Stimulated activated CD4-positive, alpha-beta T cell treated with anti-CD3 and anti-CD28 coated beads, Interleukin-4, amount 100 ng/mL, for 1 hour (primary cell): Measurements from ENCODE around the gene BEGAIN.

Experiments used
- DNase-seq: peaks from one replicate; pipeline ENCODE4 v3.0.0-alpha.2; 2020

Gene BEGAIN

DNA sequence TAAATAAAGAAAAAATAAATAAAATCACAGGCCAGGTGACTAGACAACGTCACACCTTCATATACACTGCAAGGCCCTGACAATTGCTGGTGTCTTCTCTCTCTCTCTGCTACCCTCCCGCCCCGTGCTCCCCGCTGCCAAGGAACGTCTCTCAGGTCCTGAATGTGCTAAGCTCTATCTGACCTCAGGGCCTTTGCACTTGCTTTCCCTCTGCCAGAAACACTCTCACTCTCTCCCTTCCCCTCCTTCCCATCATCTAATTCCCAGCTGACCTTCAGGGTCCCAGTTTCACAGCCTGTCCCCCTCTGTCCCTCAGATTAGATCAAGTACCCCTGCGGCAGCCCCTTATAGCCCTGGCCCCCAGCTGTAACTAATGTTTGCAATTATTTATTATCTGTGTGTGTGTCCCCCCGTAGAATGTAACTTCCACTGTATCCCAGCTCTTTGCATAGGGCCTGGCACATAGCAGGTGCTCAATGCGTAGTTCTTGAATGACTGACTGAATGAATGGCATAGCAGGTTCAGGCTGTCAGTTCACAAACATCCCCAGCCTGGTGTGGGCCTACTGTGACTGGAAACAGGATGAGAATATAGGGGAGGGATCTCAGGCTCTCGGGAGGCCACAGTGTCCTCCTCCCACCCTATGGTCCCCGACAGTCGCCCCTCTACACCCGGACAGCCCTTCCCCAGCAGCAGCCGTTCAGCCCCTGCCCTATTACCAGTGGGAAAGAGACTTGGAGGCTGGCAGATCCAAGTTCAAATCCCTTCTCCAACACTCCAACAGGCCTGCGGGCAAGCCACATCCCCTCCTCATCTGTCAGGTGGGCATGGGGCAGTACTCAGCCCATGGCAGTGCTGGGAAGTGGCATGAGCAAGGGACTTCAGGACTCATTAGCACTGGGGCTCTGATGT, 6.6 kb downstream of the BEGAIN start:
- no peak for DNase-seq

DNA sequence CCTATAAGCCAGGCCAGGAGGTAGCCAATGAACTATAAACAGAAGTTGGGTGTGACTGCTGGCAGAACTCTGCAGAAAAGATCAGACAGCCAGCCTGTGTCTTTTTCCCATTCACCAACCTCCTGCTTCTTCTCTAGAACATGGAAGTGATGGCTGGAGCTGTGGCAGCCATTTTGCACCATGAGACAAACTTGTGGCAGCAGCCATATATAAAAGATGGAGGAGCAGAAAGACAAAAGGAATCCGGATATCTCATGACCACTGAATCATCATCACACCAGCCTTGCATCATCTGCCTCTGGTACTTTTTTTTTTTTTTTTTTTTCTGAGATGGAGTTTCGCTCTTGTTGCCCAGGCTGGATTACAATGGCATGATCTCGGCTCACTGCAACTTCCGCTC, 8.7 kb downstream of the BEGAIN start:
- no peak for DNase-seq

DNA sequence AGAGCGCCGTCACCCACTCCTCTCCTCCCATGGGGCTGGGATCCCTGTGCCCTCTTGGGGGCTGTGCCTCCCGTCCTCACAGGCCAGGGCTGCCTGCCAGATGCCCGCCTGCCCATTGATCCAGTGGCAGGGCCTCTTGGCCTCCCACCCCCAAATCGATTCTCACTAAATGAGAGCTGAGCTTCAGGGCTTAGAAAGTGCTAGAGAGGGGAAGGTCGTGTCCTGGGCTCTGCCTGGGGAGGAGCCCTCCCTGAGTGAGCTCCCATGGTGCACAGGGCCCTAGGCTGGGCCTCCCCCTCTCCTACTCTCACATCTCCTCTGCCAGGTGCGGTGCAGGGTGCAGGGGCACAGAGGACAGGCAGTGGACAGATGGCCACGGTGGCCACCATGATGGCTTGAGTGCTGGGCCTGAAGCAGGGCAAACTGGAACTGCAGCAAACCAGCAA, 9.2 kb downstream of the BEGAIN start:
- DNase-seq, result no peak

DNA sequence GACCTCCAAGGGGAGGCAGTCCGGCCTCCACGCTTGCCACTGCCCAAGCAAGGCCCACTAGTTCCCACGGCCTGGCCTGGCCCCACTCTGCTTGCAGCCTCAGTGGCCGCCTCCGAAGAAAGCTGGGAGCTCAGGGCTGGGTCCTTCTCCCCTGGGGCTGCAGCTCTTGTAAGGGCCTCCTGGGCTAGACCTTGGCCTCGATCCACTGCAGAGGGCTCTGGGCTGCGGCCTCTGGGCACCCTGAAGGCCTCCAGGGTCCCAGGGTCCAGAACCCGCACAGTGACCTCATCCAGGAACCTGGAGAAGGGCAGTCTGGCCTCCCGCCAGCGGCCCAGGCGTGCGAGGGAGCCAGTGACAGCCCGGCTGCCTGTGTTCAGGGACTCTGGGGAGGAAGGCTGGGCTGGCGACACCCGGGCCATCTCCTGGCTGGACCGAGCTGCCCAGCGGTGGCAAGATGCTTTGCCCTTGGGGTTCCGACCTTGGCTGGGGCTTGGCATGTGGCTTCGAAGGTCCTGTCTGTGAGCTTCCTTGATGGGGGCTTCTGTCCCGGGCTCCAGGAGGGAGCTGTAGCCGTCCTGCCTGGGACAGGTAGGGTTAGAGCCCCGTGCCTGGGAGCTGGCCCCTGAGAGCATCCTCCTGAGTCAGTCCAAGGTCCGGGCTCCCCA, 9.8 kb downstream of the BEGAIN start:
- no peak for DNase-seq

DNA sequence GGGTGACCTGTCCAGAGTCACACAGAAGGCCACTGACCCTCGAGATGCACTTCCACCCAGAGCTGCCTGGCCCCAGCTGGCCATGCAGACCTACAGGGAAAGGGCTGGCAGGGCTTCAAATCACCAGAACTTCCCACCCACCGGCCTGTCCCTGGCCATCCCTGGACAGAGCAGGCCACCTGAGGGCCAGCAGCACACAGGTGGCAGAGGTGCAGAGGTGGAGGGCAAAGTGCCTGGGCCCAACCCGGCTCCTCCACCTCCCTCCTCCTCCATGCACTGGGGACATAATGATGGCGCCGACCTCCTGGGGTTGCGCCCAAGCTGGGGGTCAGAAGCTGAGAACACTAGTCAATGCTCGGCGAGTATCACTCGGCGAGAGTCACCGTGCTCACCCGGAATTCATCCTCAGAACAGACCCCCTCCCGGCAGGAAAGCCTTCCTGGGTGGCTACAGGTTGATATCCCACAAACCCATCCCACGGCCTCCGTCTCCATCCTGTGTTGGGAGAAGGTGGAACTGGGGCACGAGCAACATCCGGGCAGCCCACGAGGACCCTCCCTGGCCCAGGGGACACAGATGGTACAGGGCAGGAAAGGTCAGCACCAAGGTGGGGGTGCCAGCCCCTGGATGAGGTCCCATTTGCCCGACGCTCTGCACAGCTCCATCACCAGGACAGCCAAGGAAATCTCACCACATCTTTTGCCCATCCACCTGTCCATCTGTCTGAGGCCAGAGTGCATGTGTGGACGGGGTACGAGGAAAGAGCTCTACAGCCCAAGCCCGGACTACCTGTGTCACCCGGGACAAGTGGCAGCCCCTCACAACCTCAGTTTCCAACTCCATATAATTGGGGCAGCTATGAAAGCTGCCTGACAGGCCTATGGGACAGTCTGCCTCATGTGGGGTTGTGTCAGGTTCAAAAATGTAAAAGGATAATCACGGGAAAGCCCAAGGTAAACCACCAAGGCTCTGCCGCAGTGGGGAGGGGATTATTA, 10.8 kb downstream of the BEGAIN start:
- no peak for DNase-seq

DNA sequence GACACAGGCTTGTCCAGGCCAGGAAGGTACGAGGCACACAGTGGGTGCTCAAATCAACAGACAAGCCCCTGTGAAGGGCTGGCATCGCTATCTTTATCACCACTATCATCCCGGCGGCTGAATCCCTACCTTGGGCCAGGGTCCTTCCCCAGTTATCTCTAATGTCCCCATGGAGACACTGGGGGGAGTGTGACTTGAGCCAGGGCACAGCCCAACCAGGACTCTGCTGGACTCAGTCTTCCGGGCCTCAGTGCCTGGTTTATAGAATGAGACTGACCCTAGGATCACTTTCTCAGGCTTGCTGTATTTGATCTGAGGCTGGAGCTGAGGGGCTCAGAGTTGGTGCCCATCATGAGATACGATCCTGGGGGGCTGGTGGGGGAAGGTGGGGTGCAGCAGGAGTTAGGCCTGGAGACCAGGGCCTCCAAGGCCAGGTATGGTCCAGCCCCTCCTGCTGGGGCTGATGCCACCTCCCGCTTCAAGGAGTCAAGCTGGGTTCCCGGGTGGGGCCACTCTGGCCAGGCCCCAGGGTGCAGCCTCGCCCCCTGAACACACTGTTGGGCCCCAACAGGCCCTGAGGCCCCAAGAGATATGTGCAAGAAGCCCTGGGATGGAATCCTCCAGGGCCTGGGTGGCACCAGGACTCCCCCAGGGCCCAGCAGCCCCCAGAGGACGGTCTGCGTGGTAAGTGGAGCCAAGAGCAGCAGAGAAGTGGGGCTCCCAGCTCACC, 11.8 kb downstream of the BEGAIN start:
- no peak for DNase-seq

DNA sequence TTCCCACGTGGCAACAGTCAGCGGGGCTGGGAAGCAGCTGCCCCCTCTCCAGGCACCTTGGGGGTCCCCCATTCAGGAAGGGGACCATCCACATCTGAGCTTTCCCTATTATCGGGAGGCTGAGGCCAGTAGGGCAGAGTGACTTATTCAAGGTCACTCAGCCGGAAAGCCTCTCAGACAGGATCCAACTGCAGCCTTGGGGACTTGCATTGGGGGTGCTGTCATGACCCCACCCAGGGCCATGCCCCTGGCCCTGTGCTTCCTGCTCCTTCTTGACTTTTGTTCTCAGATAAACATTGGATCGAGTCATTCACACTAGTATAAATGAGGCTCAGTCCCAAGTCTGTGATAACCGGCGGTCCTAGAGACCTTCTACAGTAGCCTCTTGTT, 12.6 kb downstream of the BEGAIN start:
- DNase-seq, result no peak

DNA sequence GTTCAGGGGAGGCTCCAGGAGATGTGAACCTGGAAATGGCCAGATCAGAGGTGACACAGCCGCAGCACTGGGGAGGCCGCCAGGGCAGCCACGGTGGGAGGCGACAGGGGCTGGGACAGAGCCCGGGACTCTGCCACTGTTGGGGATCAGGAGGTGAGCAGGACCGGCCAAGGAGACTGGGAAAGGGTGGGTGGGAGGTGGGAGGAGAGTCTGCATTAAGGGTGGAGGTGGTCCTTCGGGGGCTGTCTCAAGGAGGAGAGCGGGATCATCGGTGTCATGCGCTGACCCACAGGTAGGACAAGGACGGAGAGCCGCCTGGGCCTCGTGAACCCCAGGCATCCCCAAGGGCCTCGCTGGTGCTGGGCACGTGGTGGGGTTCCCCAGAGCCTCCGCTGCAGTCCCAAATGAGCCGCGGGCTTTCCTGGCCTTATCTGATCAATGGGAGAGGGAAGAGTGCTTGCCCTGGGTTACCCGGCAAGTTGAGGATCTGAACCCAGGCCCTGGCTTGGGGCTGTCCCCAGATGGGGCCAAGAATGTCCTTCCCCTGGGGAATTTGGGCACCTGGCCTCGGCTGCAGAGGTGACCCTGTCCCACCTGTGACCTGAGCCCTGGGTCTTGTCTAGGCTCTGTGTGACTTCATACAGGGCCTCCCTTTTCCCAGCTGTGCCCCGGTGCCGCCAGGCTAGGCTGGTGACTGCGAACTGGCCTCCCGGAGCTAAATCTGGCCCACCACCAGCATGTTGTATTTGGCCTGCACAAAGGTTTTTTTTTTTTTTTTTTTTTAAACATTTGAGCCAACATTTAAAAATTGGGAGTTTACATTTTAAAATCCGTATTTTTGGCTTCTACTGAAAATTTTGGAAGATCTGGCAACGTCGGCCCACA, 13.2 kb downstream of the BEGAIN start:
- DNase-seq, result no peak

DNA sequence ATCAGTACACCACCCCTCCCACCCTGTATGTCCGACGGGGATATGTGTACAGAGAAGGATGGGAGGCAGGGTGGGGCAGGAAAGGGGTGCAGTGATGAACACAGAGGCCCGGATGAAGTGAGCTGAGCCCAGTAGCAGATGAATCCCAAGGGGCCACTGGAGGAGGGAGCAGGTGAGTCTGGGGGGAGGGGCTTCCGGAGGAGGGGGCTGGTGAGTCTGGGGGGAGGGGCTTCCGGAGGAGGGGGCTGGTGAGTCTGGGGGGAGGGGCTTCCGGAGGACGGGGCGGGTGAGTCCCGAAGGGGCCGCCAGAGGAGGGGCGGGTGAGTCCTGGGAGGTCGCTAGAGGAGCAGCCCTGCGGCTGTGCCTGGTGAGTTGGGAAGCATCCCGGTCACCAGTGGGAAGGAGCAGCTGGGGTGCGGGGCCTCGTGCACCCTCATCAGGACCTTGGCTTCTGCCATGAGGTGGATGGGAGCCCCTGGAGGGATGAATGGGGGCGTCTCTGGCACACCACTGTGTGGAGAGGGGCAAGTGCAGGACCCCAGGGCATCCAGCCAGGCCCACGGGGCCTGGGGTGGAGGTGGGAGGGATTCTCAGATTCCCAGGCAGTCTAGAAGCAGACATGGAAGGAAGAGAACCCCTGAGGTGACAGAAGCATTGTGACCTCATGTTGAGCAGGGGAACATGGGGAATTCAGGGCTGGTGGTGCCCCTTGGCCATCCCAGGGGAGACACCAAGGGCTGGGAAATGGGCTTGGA, 14.0 kb downstream of the BEGAIN start:
- DNase-seq, result no peak

DNA sequence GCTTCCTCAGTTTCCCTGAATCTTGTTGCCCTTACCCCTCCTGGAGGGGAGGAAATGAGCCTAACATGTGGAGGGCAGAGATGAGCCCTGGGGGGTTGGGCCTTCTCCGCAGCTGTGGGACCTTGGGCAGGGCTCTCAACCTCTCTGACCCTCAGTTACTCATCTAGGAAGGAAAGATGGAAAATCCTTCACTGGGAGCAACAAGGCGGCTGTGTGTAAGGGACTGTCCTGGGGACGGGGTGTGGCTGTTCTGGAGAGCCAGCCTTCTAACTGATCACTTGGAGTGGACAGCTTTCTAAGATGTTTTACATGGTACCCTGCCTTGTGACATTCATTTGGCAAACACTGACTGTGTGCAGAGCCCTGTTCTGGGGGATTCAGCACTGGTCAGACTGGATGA, 14.7 kb downstream of the BEGAIN start:
- no peak for DNase-seq

DNA sequence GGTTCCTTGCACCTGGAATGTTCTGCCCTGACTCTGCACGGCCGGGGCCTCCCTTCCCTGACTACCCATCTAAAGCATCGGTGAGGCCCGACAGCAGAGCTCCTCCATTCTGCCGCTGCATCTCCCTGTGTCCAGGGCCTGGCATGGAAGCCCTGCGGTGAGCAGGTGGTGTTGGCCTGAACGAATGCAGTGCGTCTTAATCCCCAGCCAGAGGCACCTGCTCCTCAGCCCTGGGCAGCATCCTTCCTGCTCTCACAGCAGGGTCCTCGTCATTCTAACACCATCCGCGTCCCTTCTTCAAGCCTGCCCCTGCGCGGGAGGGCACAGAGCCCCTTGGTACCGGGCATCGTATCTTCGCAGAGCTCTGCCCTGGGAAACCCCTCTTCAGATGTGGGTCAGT, 15.4 kb downstream of the BEGAIN start:
- no peak for DNase-seq

DNA sequence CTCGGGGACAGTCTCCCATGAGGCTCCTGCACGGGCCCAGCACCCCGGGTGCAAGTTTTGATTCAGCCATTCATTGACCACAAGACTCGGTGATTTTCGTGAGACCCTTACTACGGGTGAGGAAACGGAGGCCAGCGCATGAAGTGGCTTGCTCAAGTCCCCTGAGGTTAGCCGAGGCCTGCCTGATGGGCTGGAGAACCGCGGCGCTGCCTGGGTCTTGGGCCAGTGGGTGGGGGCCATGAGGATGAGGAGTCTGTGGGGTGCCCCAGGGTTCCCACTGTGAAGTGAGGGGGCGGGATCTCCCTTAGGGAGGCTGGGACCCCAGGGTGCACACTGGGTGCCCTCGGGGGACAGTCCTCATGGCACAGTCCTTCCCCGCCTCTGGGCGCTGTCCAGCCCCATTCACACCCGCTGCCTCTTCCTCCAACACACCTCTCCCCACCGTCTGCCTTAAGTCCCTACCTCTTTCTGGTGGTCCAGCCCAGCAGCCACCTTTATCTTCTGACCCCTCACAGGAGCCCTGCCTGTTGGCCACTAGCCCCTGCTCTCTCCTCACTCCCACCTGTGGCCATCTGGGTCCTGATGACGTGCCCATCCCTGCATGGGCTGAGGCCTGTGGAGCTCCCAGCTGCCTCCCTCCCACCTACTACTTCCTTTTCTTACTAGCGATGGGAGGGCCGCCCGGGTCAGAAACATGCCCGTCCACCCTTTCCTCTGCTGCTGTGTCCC, 16.3 kb downstream of the BEGAIN start:
- DNase-seq, result no peak

DNA sequence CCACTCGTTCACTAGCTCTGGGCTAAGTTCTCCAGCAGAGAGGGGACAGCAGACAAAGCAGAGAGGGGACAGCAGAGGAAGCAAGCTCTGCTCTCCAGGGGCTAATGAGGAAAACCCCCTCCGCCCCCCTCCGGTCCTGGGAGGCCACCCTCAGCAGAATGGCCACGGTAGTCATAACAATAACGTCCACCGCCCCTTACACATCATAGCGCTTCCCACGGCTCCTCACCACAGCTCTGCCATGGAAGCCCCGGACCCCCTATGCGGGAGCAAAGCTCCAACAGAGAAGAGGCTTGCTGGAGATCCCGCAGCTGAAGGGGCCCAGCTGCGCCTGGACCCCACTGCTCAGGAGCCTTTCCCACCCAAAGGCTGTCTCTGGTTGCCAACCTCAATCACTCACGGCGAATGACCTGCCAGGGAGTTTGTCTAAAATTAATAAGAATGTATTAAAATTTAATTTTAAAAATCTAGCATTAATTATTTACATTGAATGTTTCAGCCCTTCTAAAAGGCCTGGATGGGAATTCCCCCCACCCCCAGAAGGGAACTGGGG, 17.4 kb downstream of the BEGAIN start:
- no peak for DNase-seq

DNA sequence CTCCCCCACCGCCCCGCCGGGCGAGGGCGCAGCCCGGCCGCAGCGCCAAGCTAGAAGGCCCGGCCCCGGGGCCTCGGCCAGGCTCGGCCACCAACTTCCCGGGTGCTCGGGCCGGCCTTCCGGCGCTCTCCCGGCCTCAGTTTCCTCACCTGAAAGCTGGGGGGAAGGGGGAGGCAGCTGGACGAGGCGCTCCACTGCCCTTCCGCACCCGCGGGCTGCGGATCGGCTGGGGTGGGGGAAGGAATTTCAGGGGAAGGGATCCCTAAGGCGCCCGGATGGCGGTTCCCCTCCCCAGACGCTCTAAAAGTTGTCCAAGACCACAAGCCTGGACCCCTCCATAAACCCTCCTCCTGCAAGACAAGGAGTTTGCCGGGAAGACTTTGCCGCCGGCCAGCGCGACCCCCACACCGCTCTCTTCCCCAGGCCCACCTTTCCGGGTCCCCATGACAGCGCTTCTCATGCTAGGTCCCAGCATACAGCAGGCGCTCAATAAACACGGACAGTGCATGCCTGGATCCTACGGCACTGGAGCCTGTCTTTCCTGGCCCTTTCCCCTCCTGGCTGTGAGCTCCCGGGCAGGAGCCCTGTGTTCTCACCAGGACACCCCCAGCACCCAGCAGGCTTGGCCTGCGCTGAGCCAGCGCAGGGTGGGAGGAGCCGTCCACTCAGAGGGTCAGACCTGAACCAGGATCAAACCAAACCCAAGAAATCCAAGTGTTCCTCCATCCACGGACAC, 18.1 kb downstream of the BEGAIN start:
- no peak for DNase-seq

DNA sequence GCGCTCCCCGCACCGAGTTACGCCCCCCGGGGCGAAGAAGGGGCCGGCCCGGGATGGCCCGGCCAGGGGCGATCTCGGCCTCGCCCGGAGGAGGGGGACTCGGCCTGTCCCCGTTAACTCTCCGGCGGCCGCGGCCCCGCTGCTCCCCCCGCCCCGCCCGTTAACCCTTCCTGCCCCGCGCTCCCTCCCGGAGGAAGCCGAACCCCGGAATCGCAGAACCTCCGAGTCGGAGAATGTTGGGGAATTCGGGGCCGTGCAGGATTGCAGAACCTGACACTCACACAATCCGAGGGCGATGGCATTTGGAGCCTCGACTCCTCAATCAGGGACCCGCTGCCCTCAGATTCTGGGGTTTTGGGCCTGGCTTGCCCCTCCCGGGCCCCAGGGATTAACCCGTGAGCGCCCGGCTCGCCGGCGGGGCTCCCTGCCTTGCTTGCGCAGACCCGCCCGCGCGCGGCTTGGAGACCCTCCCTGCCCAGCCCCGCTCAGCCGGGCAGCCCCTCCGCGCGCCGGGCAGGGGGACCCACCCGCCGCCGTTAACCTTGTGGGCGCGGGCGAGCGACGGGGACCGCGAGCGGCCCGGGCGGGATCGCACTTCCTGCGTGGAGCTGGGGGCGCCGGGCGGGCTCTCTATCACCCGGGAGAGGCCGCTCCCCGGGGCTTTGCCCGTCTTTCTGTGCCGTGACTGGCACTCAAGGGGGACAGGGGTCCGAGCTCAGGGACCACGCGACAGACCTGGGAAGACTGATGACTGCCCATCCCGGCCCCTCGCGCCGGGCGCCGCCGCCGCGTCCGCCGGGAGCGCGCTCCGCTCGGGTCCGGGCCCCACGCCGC, 18.8 kb downstream of the BEGAIN start:
- DNase-seq, result no peak

DNA sequence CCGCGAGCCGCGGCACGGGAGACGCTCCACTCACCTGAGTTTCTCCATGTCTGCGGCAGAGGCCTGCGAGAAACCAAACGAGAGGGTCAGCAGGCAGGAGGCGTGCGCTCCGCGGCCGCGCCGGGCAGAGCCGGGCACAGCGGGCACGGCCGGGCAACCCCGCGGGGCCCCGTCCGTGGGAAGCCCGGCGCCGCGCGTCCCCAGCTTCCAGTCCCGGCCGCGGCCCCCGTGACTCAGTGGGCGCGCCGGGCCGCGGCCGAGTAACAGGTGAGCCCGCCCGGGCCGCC, 19.4 kb downstream of the BEGAIN start:
- no peak for DNase-seq

DNA sequence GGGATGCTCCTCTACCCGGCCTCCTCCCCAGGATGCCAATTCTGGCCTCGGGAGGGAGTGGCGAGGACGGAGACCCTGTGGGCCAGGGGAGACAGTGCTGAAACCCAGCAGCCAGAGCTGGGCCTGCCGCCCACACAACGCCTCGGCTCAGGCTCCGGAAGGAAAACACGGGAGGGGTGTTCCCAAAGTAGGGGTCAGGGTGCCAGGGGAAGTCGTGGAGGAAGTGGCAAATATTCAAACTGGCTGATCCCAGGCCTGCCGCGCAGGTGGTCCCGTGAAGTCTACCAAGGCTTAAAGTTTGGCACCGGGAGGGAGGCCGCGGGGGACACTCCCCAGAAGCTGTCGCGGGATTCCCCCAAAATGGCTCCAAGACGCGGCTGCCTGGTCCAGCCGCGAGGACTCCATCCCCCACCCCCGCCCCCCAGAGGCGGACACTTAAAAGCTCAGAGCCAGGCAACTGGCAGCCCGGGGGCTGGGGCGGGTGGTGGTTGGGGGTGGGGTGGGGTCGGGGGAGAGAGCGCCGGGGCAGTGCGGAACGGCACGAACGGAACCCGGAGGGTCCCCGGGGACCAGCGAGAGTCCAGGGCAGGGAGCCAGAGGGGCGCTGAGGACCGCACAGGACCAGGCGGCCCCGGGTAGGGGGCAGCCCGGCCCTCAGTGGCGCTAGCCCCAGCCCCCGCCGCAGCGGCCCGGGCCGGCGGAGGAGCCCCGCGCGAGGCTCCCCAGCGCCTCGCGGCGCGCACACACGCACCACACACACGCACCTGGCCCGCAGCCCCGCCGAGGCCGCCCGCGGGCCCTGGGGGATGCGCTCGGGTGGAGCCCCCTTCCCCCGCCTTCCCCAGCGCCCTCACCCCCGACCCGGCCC, 20.0 kb downstream of the BEGAIN start:
- DNase-seq, result no peak
